ENCODE results near the gene TARS1. TPM values are rescaled to one million over a fixed set of nuclear protein-coding genes. Genes with fewer than 3 reads are reported as not detected.

TARS1 gene
- total and polyA plus RNA-seq, 10 of the 15 experiments (the other 5 are each of a cell fraction or from before 2014, with no cell fraction given), result 163 to 350 (median 228) TPM

GRCh38 chr5:33441241-33442177, 744 bp downstream of the TARS1 start (continued):
- TF ChIP-seq DPF2 (IDR thresholded peaks at IDR 0.05) (no peak), RAD21 (IDR thresholded peaks at IDR 0.05; ENCODE audit: insufficient read depth, low read depth, low read length) (no peak), BACH1 (IDR thresholded peaks at IDR 0.05; ENCODE audit: borderline replicate concordance) (no peak), ETV6 (conservative IDR thresholded peaks at IDR 0.05 in 1 of 2, IDR thresholded peaks at IDR 0.05 in 1 of 2; ENCODE audit: borderline replicate concordance in 1 of 2, low read depth in 1 of 2) (no peak), EED (IDR thresholded peaks at IDR 0.05; ENCODE audit: low read depth) (peak; percentile 58; the same call in 1 of the 2 replicates), NR2F1 (conservative IDR thresholded peaks at IDR 0.05) (no peak), TBL1XR1 (IDR thresholded peaks at IDR 0.05; ENCODE audit: low read depth, low read length) (no peak), HDAC2 (IDR thresholded peaks at IDR 0.05) (no peak), CBX3 (IDR thresholded peaks at IDR 0.05; ENCODE audit: borderline replicate concordance, low read depth) (no peak), JUND (IDR thresholded peaks at IDR 0.05; ENCODE audit: low read depth, low read length) (no peak), ZNF384 (IDR thresholded peaks at IDR 0.05; ENCODE audit: borderline replicate concordance, low read depth, low read length) (no peak), SIX5 (IDR thresholded peaks at IDR 0.05; ENCODE audit: low read depth, low read length, severe bottlenecking) (no peak), STAT3 (IDR thresholded peaks at IDR 0.05; ENCODE audit: low read depth, low read length) (no peak), IKZF2 (IDR thresholded peaks at IDR 0.05) (peak in 1 of 2 experiments; percentile 62; a peak in 3 of 4 replicates), STAT1 (conservative IDR thresholded peaks at IDR 0.05) (no peak), POLR2AphosphoS5 (IDR thresholded peaks at IDR 0.05; ENCODE audit: low read length) (no peak), CHD2 (IDR thresholded peaks at IDR 0.05; ENCODE audit: borderline replicate concordance, low read depth, low read length) (no peak), POLR2AphosphoS2 (IDR thresholded peaks at IDR 0.05; ENCODE audit: low read depth, low read length) (no peak), SP1 (IDR thresholded peaks at IDR 0.05; ENCODE audit: low read depth, low read length) (no peak), PKNOX1 (IDR thresholded peaks at IDR 0.05) (no peak), EGR1 (IDR thresholded peaks at IDR 0.05; ENCODE audit: borderline replicate concordance in 1 of 2, low read depth in 2 of 2, low read length in 2 of 2) (no peak), CHD4 (IDR thresholded peaks at IDR 0.05) (no peak), CEBPB (IDR thresholded peaks at IDR 0.05; ENCODE audit: borderline replicate concordance in 1 of 2, low read depth in 2 of 2, low read length in 2 of 2) (no peak)
- TF ChIP-seq, protein P1, sequence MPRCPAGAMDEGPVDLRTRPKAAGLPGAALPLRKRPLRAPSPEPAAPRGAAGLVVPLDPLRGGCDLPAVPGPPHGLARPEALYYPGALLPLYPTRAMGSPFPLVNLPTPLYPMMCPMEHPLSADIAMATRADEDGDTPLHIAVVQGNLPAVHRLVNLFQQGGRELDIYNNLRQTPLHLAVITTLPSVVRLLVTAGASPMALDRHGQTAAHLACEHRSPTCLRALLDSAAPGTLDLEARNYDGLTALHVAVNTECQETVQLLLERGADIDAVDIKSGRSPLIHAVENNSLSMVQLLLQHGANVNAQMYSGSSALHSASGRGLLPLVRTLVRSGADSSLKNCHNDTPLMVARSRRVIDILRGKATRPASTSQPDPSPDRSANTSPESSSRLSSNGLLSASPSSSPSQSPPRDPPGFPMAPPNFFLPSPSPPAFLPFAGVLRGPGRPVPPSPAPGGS (IDR thresholded peaks at IDR 0.05; ENCODE audit: borderline replicate concordance, insufficient read depth, low read depth, low read length, poor library complexity, severe bottlenecking), result no peak
- TF ChIP-seq, protein P2, sequence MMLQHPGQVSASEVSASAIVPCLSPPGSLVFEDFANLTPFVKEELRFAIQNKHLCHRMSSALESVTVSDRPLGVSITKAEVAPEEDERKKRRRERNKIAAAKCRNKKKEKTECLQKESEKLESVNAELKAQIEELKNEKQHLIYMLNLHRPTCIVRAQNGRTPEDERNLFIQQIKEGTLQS (IDR thresholded peaks at IDR 0.05; ENCODE audit: borderline replicate concordance, extremely low read depth, low read depth, low read length), result no peak
- TF ChIP-seq, protein P3, sequence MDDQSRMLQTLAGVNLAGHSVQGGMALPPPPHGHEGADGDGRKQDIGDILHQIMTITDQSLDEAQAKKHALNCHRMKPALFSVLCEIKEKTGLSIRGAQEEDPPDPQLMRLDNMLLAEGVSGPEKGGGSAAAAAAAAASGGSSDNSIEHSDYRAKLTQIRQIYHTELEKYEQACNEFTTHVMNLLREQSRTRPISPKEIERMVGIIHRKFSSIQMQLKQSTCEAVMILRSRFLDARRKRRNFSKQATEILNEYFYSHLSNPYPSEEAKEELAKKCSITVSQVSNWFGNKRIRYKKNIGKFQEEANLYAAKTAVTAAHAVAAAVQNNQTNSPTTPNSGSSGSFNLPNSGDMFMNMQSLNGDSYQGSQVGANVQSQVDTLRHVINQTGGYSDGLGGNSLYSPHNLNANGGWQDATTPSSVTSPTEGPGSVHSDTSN (IDR thresholded peaks at IDR 0.05; ENCODE audit: insufficient replicate concordance, low read depth, low read length), result no peak
